Pons (tissue), 1 donor: ENCODE results near the gene TCHHL1.

ENCODE experiments used
- DNase-seq: peaks from one replicate; pipeline ENCODE4 v3.0.0-alpha.2; 2016; ENCODE audit warnings: low spot score

The TCHHL1 gene

DNA sequence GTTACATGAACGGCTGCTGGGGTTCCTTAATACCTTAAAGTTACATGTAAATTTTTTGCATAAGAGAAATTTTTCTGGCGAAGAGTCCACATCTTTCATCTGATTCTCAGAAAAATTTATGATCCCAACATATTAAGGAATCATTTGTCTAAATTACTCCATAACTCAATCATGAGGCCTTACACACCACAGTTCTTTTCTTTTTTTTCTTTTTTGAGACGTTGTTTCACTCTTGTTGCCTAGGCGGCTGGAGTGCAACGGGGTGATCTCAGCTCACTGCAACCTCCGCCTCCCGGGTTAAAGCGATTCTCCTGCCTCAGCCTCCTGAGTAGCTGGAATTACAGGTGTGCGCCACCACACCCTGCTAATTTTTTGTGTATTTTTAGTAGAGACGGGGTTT, 50.0 kb downstream of the TCHHL1 start:
- no peak for DNase-seq

DNA sequence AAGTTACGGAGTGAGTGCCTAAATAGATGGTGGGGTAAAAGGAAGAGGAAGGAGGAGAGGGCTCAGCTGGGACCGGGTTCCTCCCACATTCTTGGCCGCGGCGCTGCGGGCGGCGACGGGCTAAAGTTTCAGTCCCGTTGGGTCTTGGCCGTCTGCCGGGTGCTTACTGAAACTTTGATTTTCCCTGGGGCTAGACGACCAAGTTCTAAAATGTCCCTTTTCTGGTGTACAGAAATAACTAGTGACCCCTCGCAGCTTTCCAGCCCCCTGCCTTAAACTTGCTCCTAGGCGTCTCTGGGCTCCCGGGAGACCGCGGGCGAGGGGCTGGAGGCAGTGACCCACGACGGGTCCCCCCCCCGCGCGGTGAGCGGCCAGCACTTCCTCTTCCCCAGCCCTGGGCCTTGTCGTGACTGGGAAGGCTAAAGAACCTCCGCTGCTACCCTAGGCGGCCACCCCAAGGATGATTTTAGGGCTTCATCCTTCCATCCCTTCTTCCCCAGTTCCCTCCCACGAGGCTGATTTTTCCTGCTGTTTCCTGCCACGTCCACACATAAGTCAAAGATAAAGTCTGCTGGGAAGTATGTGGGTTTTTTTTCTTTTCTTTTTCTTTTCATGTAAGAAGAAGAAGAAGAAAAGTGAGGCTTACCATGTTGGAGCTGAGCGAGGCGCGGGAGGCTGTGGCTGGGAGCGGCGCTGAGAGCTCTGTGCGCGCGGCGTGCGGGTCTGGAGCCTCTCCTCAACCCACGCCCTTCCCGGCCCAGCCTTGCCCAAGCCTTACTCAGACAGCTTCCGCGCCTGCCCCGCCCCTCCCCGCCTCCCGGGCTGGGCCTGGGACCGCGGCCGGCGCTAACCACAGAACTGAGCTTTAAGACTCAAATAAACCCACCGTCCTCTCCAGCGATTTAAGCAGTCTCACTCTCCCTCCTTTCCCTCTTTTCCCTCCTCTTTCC, 52.3 kb downstream of the TCHHL1 start, which contains the start of gene S100A11:
S100A11 (minus strand) TSS at position 738 of the 950 bp plus-strand sequence; CDS start at position 649, 89 bp downstream.
- no peak for DNase-seq

DNA sequence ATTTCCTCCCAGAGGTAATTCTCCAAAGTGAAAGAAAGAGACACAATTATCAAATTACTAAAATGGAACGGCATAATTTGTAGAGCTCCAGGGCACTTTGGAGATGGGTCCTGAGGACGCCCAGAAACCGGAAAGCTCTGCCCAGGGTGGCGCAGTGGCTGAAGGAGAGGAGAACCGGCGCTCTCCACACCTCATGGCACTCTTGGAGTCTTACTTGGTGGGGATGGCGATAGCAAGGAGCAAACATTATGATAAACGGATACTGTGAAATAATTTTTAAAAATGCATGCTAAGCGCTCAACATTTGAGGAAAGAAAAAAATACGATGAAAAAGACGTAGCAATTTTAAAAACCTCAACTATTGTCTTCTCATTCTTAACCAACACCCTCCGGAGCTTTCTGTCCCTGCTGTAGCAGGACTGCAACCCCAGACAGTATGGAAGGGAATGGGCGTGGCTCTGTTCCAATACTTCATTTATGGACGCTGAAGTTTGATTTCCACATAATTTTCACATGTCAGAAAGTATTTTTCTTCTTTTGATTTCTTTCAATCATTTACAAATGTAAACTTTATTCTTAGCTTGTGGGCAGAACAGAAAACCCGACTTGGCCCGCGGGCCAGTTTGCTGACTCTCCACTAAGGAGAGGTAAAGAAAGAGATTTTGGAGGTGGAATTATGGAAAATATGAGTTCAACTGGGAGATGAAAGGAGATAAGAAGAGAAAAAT, 53.2 kb downstream of the TCHHL1 start:
- DNase-seq = no peak

- no peak for DNase-seq
These were observed 54.0 kb downstream of the TCHHL1 start for GRCh38 chr1:152034654-152035538.

DNA sequence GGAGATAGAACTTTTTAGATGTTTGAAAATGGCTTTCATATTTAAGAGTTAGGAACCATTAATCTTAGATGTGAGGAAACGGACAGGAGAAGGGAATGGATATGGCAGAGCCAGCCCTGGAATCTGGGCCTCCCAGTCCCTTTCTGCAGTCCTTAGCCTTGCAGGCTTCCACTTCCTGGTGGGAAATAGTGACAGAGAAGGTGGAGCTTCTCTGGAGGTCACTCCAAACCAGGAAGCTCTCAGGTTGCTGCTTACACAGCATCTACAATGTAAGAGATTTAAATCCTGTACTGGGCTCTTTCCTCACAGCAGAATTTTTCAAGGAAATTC, 54.6 kb downstream of the TCHHL1 start:
- DNase-seq = no peak
